Mammary epithelial cell (primary cell): ENCODE data around the gene GPAT3.

ENCODE experiments used
- EZH2 ChIP-seq: IDR thresholded peaks from 2 replicates; pipeline ENCODE4 v1.6.1; 2012; ENCODE audit warnings: low read length, inconsistent platforms, borderline replicate concordance
- TF ChIP-seq, protein P1 (sequence below), 2 donors: IDR thresholded peaks in 1 of 2; conservative IDR thresholded peaks in 1 of 2; 2 replicates each; pipeline ENCODE4 v1.5.1; 2011 to 2012; ENCODE audit warnings: inconsistent platforms in 2 of 2, low read length in 2 of 2, mild to moderate bottlenecking in 2 of 2, control low read depth in 1 of 2, low read depth in 1 of 2; ENCODE audit not compliant: insufficient read depth in 1 of 2; ENCODE audit errors: extremely low read depth in 1 of 2

DNA sequence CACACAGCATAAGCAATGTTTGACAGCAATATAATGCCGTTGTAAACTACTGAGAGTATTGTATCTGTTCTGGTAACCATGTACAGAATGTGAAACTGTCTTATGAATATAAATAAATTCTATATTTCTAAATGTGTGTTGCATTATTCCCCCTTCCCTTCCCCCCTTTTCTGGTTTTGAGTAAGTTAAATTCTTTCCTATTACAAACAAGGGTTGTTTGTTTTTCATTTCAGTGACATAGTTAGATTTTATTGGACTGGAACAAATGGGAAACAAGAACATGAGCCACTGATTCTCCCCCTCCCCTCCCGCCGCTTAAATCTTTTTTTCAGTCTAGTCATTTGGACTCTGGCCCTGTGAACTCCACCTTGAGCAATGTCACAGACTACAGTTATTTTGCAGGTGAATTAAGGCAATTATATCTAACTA lies 69.8 kb downstream of the GPAT3 start:
- TF ChIP-seq, protein P1, sequence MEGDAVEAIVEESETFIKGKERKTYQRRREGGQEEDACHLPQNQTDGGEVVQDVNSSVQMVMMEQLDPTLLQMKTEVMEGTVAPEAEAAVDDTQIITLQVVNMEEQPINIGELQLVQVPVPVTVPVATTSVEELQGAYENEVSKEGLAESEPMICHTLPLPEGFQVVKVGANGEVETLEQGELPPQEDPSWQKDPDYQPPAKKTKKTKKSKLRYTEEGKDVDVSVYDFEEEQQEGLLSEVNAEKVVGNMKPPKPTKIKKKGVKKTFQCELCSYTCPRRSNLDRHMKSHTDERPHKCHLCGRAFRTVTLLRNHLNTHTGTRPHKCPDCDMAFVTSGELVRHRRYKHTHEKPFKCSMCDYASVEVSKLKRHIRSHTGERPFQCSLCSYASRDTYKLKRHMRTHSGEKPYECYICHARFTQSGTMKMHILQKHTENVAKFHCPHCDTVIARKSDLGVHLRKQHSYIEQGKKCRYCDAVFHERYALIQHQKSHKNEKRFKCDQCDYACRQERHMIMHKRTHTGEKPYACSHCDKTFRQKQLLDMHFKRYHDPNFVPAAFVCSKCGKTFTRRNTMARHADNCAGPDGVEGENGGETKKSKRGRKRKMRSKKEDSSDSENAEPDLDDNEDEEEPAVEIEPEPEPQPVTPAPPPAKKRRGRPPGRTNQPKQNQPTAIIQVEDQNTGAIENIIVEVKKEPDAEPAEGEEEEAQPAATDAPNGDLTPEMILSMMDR (conservative IDR thresholded peaks at IDR 0.05 in 1 of 2, IDR thresholded peaks at IDR 0.05 in 1 of 2; ENCODE audit: extremely low read depth in 1 of 2, insufficient read depth in 1 of 2, low read depth in 1 of 2, low read length in 2 of 2), result no peak
- TF ChIP-seq EZH2, result no peak
